Effector memory CD8-positive, alpha-beta T cell (primary cell): ENCODE measurements around the gene CHST12.
"Not testable (repeated sequence)": the region's sequence is repeated elsewhere in the genome, so short reads cannot be mapped to it uniquely, and the experiment has no call there.

Source experiments
- ATAC-seq: fragments of 150-1000 bp; cut with Tn5 transposase; replicated peaks from 2 replicates; pipeline ENCODE4 v1.10.0; 2021; ENCODE audit warnings: mild to moderate bottlenecking, moderate library complexity
- DNase-seq, 3 experiments: peaks; one replicate each; pipeline ENCODE4 v3.0.0; 2021
- H3K27ac Mint-ChIP-seq, 2 donors: one replicate each; pipeline ENCODE4 v1.8.0; 2022; ENCODE audit warnings: mild to moderate bottlenecking in 2 of 2, mixed read lengths in 2 of 2, moderate library complexity in 2 of 2
- H3K27me3 Mint-ChIP-seq, 2 donors: one replicate each; pipeline ENCODE4 v1.8.0; 2022; ENCODE audit warnings: mixed read lengths in 2 of 2
- H3K36me3 Mint-ChIP-seq: one replicate; pipeline ENCODE4 v1.8.0; 2022; ENCODE audit warnings: mild to moderate bottlenecking, moderate library complexity, mixed read lengths; ENCODE audit not compliant: insufficient read depth
- H3K4me1 Mint-ChIP-seq, 2 donors: one replicate each; pipeline ENCODE4 v1.8.0; 2022; ENCODE audit warnings: low read depth in 2 of 2, mixed read lengths in 2 of 2
- H3K4me3 Mint-ChIP-seq, 2 donors: one replicate each; pipeline ENCODE4 v1.8.0; 2022; ENCODE audit warnings: mild to moderate bottlenecking in 2 of 2, mixed read lengths in 2 of 2, moderate library complexity in 2 of 2
- H3K9me3 Mint-ChIP-seq, 2 donors: one replicate each; pipeline ENCODE4 v1.8.0; 2022; ENCODE audit warnings: mixed read lengths in 2 of 2

Gene CHST12

GRCh38 chr7:2417178-2417577 lies 13.8 kb downstream of the CHST12 start:
- H3K27me3 Mint-ChIP-seq, H3K9me3 Mint-ChIP-seq, ATAC-seq, DNase-seq: not testable (repeated sequence)
- Mint-ChIP-seq H3K4me1 (peaks cover 43 to 48% of the 10 kb centered on the region in 2 donors), H3K27ac (peak overlapping the region; percentile 93 to 94), H3K4me3 (peak overlapping the region; percentile 73 to 79), H3K36me3 (peaks cover 38% of the 10 kb centered on the region)

- ATAC-seq (peak; percentile 90), DNase-seq (peak; percentile 78)
- H3K36me3 Mint-ChIP-seq: peaks cover 37% of the 10 kb centered on the region
- H3K27me3 Mint-ChIP-seq: no peaks in the 10 kb centered on the region
- H3K9me3 Mint-ChIP-seq: no peaks in the 10 kb centered on the region
- peaks cover 39% of the 10 kb centered on the region in 2 donors for H3K4me1 Mint-ChIP-seq
- peak overlapping the region; percentile 93 to 94 for H3K27ac Mint-ChIP-seq
- H3K4me3 Mint-ChIP-seq: peak overlapping the region; percentile 73 to 79
Measured at GRCh38 chr7:2417981-2418481, 14.6 kb downstream of the CHST12 start.

- Mint-ChIP-seq H3K4me3 (peak overlapping the region in 1 of 2 donors; percentile 18), H3K9me3 (no peaks in the 10 kb centered on the region), H3K27ac (peak overlapping the region in 1 of 2 donors; percentile 93), H3K27me3 (no peaks in the 10 kb centered on the region), H3K4me1 (peaks cover 33 to 35% of the 10 kb centered on the region in 2 donors), H3K36me3 (peaks cover 36% of the 10 kb centered on the region)
- DNase-seq (no peak), ATAC-seq (no peak)
Measured at GRCh38 chr7:2420216-2420933, 17.0 kb downstream of the CHST12 start.

- H3K9me3 Mint-ChIP-seq: no peaks in the 10 kb centered on the region
- DNase-seq (no peak), ATAC-seq (no peak)
- no peak overlapping the region for H3K4me3 Mint-ChIP-seq
- H3K27ac Mint-ChIP-seq: no peak overlapping the region
- peaks cover 31% of the 10 kb centered on the region for H3K36me3 Mint-ChIP-seq
- no peaks in the 10 kb centered on the region for H3K27me3 Mint-ChIP-seq
- peaks cover 33 to 37% of the 10 kb centered on the region in 2 donors for H3K4me1 Mint-ChIP-seq
Measured at GRCh38 chr7:2421943-2422310, 18.5 kb downstream of the CHST12 start.

- no peak for DNase-seq
- peak overlapping the region in 1 of 2 donors; percentile 30 for H3K27ac Mint-ChIP-seq
- no peak overlapping the region for H3K4me3 Mint-ChIP-seq
- ATAC-seq: no peak
- no peaks in the 10 kb centered on the region for H3K27me3 Mint-ChIP-seq
- H3K36me3 Mint-ChIP-seq: peaks cover 16% of the 10 kb centered on the region
- peaks cover 0 to under 1% of the 10 kb centered on the region in 2 donors for H3K9me3 Mint-ChIP-seq
- H3K4me1 Mint-ChIP-seq: peaks cover 30 to 47% of the 10 kb centered on the region in 2 donors
Measured at GRCh38 chr7:2425749-2426148, 22.3 kb downstream of the CHST12 start.

GRCh38 chr7:2431260-2431867 lies 28.0 kb downstream of the CHST12 start:
- Mint-ChIP-seq H3K4me1 (peaks cover 28 to 32% of the 10 kb centered on the region in 2 donors), H3K4me3 (no peak overlapping the region), H3K27ac (peak overlapping the region in 1 of 2 donors; percentile 79), H3K27me3 (no peaks in the 10 kb centered on the region), H3K36me3 (peaks cover 50% of the 10 kb centered on the region), H3K9me3 (peaks cover 3 to 7% of the 10 kb centered on the region in 2 donors)
- DNase-seq: peak; percentile 40 to 56 (median 47)
- peak; percentile 80 for ATAC-seq

- DNase-seq (no peak), ATAC-seq (no peak)
- H3K27me3 Mint-ChIP-seq: no peaks in the 10 kb centered on the region
- no peak overlapping the region for H3K4me3 Mint-ChIP-seq
- peaks cover 23 to 27% of the 10 kb centered on the region in 2 donors for H3K4me1 Mint-ChIP-seq
- peaks cover 47% of the 10 kb centered on the region for H3K36me3 Mint-ChIP-seq
- H3K9me3 Mint-ChIP-seq: peaks cover 3 to 7% of the 10 kb centered on the region in 2 donors
- H3K27ac Mint-ChIP-seq: no peak overlapping the region
Measured at GRCh38 chr7:2432910-2433712, 29.7 kb downstream of the CHST12 start.

- Mint-ChIP-seq H3K4me1 (peaks cover 19 to 20% of the 10 kb centered on the region in 2 donors), H3K27me3 (no peaks in the 10 kb centered on the region), H3K9me3 (peaks cover 3 to 7% of the 10 kb centered on the region in 2 donors), H3K4me3 (no peak overlapping the region), H3K27ac (no peak overlapping the region), H3K36me3 (peaks cover 53% of the 10 kb centered on the region)
- ATAC-seq (no peak), DNase-seq (no peak)
Measured at GRCh38 chr7:2433713-2434550, 30.5 kb downstream of the CHST12 start.

GRCh38 chr7:2435146-2435545 lies 31.7 kb downstream of the CHST12 start:
- no peak for ATAC-seq
- Mint-ChIP-seq H3K4me3 (no peak overlapping the region), H3K9me3 (peaks cover 3 to 7% of the 10 kb centered on the region in 2 donors), H3K4me1 (peaks cover 15 to 23% of the 10 kb centered on the region in 2 donors), H3K27ac (peak overlapping the region in 1 of 2 donors; percentile 79), H3K36me3 (peaks cover 58% of the 10 kb centered on the region), H3K27me3 (no peaks in the 10 kb centered on the region)
- no peak for DNase-seq

- Mint-ChIP-seq H3K27me3 (no peaks in the 10 kb centered on the region), H3K4me1 (peaks cover 12 to 24% of the 10 kb centered on the region in 2 donors), H3K9me3 (no peaks in the 10 kb centered on the region), H3K4me3 (no peak overlapping the region), H3K36me3 (peaks cover 56% of the 10 kb centered on the region), H3K27ac (peak overlapping the region in 1 of 2 donors; percentile 79)
- ATAC-seq (no peak), DNase-seq (no peak)
Measured at GRCh38 chr7:2436341-2437104, 33.1 kb downstream of the CHST12 start.

- Mint-ChIP-seq H3K27me3 (no peaks in the 10 kb centered on the region), H3K9me3 (no peaks in the 10 kb centered on the region), H3K36me3 (peaks cover 50% of the 10 kb centered on the region), H3K4me1 (peaks cover 17 to 27% of the 10 kb centered on the region in 2 donors), H3K27ac (peak overlapping the region in 1 of 2 donors; percentile 79), H3K4me3 (no peak overlapping the region)
- DNase-seq: no peak
- no peak for ATAC-seq
Measured at GRCh38 chr7:2437136-2437535, 33.7 kb downstream of the CHST12 start.

GRCh38 chr7:2437537-2438148 lies 34.2 kb downstream of the CHST12 start:
- Mint-ChIP-seq H3K4me3 (no peak overlapping the region), H3K27me3 (no peaks in the 10 kb centered on the region), H3K36me3 (peaks cover 45% of the 10 kb centered on the region), H3K9me3 (no peaks in the 10 kb centered on the region), H3K27ac (no peak overlapping the region), H3K4me1 (peaks cover 20 to 28% of the 10 kb centered on the region in 2 donors)
- no peak for DNase-seq
- no peak for ATAC-seq
